IMR-90 (cell line): Measurements from ENCODE around the gene SMCO4. TPM values are rescaled to one million over a fixed set of nuclear protein-coding genes. Genes with fewer than 3 reads are reported as not detected.
A peak's percentile ranks its signal among the peaks of the same experiment; 100 is the strongest.

Source experiments
- ATAC-seq: fragments of 200-7000 bp; cut with Tn5 transposase; 2 replicates; pipeline ENCODE4 v1.9.1; 2020; ENCODE audit warnings: low read depth, mild to moderate bottlenecking, moderate library complexity
- BruUV-seq: library from RNA; stranded (reverse); fragments of 400-500 nt; replicated peaks from 2 replicates; lab custom pipeline; 2021; lab: Mats Ljungman, UMichigan
- CTCF ChIA-PET: fragments of 300-600 bp; formaldehyde crosslinking; extraction: SDS; loops from one replicate; lab custom pipeline; 2021; ENCODE audit warnings: antibody characterized with exemption; lab: Yijun Ruan, JAX
- POLR2A ChIA-PET: fragments of 300-600 bp; sonication (Branson Sonifier 250); formaldehyde crosslinking; loops from one replicate; lab custom pipeline; 2022; ENCODE audit warnings: antibody characterized with exemption; ENCODE audit not compliant: unreplicated experiment; lab: Charles Lee
- DNase-seq: peaks from one replicate; pipeline ENCODE4 v3.0.0; 2013
- H2AFZ ChIP-seq: replicated peaks from 2 replicates; pipeline ENCODE3; 2013; ENCODE audit warnings: low read length, mild to moderate bottlenecking; ENCODE audit not compliant: poor library complexity
- H2AK5ac ChIP-seq: 2 replicates; pipeline ENCODE4 v1.6.1; 2013; ENCODE audit warnings: low read depth, low read length, inconsistent platforms
- H2AK9ac ChIP-seq: replicated peaks from 2 replicates; pipeline ENCODE3; 2013; ENCODE audit warnings: mild to moderate bottlenecking, low read depth, low read length, moderate library complexity; ENCODE audit not compliant: poor library complexity
- H2BK120ac ChIP-seq: 2 replicates; pipeline ENCODE4 v1.6.1; 2013; ENCODE audit warnings: low read depth, low read length, inconsistent platforms
- H2BK15ac ChIP-seq: 3 replicates; pipeline ENCODE4 v1.6.1; 2013; ENCODE audit warnings: low read depth, low read length, inconsistent platforms
- H2BK20ac ChIP-seq: 2 replicates; pipeline ENCODE4 v1.6.1; 2013; ENCODE audit warnings: low read depth, mild to moderate bottlenecking, inconsistent platforms, low read length, moderate library complexity
- H2BK5ac ChIP-seq: 2 replicates; pipeline ENCODE4 v1.6.1; 2013; ENCODE audit warnings: mild to moderate bottlenecking, low read depth, low read length, inconsistent platforms; ENCODE audit not compliant: poor library complexity, severe bottlenecking
- H3K14ac ChIP-seq: replicated peaks from 2 replicates; pipeline ENCODE4 v1.6.1; 2013; ENCODE audit warnings: low read depth, low read length, inconsistent platforms
- H3K18ac ChIP-seq: 2 replicates; pipeline ENCODE4 v1.6.1; 2013; ENCODE audit warnings: low read depth, low read length, control low read depth
- H3K23ac ChIP-seq: 2 replicates; pipeline ENCODE4 v1.6.1; 2013; ENCODE audit warnings: low read depth, low read length, inconsistent platforms
- H3K27ac ChIP-seq: 2 replicates; pipeline ENCODE4 v1.5.1; 2013; ENCODE audit warnings: mild to moderate bottlenecking, control low read depth, low read length; ENCODE audit not compliant: insufficient read depth
- H3K27me3 ChIP-seq: 2 replicates; pipeline ENCODE4 v1.6.1; 2013; ENCODE audit warnings: low read length; ENCODE audit not compliant: control insufficient read depth, insufficient read depth
- H3K36me3 ChIP-seq: 2 replicates; pipeline ENCODE4 v1.6.1; 2013; ENCODE audit warnings: low read length, mixed read lengths; ENCODE audit not compliant: control insufficient read depth, insufficient read depth
- H3K4ac ChIP-seq: 2 replicates; pipeline ENCODE4 v1.6.1; 2013; ENCODE audit warnings: low read depth, low read length, inconsistent platforms
- H3K4me1 ChIP-seq: 2 replicates; pipeline ENCODE4 v1.6.1; 2013; ENCODE audit warnings: low read length, mixed read lengths; ENCODE audit not compliant: control insufficient read depth, insufficient read depth
- H3K4me2 ChIP-seq: 2 replicates; pipeline ENCODE4 v1.6.1; 2013; ENCODE audit warnings: low read depth, mild to moderate bottlenecking, control low read depth, low read length, moderate library complexity
- H3K4me3 ChIP-seq: 2 replicates; pipeline ENCODE4 v1.5.1; 2013; ENCODE audit warnings: low read depth, mild to moderate bottlenecking, control low read depth, low read length, moderate library complexity; ENCODE audit not compliant: insufficient read depth
- H3K56ac ChIP-seq: 2 replicates; pipeline ENCODE4 v1.6.1; 2013; ENCODE audit warnings: low read length, inconsistent platforms; ENCODE audit not compliant: insufficient read depth; ENCODE audit errors: extremely low read depth
- H3K79me1 ChIP-seq, 2 experiments: 2 replicates each; pipeline ENCODE4 v1.6.1; 2013; ENCODE audit warnings: low read length in 2 of 2, inconsistent platforms in 1 of 2, low read depth in 1 of 2
- H3K9ac ChIP-seq: 2 replicates; pipeline ENCODE4 v1.6.1; 2013; ENCODE audit warnings: low read depth, low read length, control low read depth
- H3K9me1 ChIP-seq: 2 replicates; pipeline ENCODE4 v1.6.1; 2013; ENCODE audit warnings: low read length, inconsistent platforms; ENCODE audit not compliant: insufficient read depth
- H3K9me3 ChIP-seq: 2 replicates; pipeline ENCODE4 v1.6.1; 2013; ENCODE audit warnings: low read length; ENCODE audit not compliant: control insufficient read depth, insufficient read depth
- H4K20me1 ChIP-seq: 2 replicates; pipeline ENCODE4 v1.6.1; 2013; ENCODE audit warnings: low read length, inconsistent platforms; ENCODE audit not compliant: insufficient read depth
- H4K5ac ChIP-seq: 2 replicates; pipeline ENCODE4 v1.6.1; 2013; ENCODE audit warnings: mild to moderate bottlenecking, low read depth, low read length, control low read depth
- H4K8ac ChIP-seq, 2 experiments: 2 replicates each; pipeline ENCODE4 v1.6.1; 2013; ENCODE audit warnings: low read depth in 2 of 2, low read length in 2 of 2, control low read depth in 1 of 2, inconsistent platforms in 1 of 2
- H4K91ac ChIP-seq: 2 replicates; pipeline ENCODE4 v1.6.1; 2013; ENCODE audit warnings: low read depth, low read length, inconsistent platforms; ENCODE audit not compliant: insufficient read depth
- CEBPB ChIP-seq: IDR thresholded peaks from 2 replicates; pipeline ENCODE4 v1.6.1; 2012; ENCODE audit warnings: low read depth, low read length, improper control_type of control experiment
- FOS ChIP-seq: fragments of 150-350 bp; IDR thresholded peaks from 2 replicates; pipeline ENCODE4 v1.6.1; 2016; ENCODE audit warnings: low read depth, low read length
- MAFK ChIP-seq: IDR thresholded peaks from 2 replicates; pipeline ENCODE4 v1.6.1; 2012; ENCODE audit warnings: low read depth, low read length, improper control_type of control experiment
- MAZ ChIP-seq: IDR thresholded peaks from 2 replicates; pipeline ENCODE4 v1.6.1; 2012; ENCODE audit warnings: low read depth, mild to moderate bottlenecking, low read length, improper control_type of control experiment, moderate library complexity, borderline replicate concordance
- MXI1 ChIP-seq: IDR thresholded peaks from 2 replicates; pipeline ENCODE4 v1.6.1; 2012; ENCODE audit warnings: low read depth, mild to moderate bottlenecking, low read length, moderate library complexity, borderline replicate concordance
- NFE2L2 ChIP-seq: fragments of 150-350 bp; IDR thresholded peaks from 2 replicates; pipeline ENCODE4 v1.6.1; 2016; ENCODE audit warnings: low read depth, mild to moderate bottlenecking, low read length
- POLR2A ChIP-seq: IDR thresholded peaks from 2 replicates; pipeline ENCODE4 v1.6.1; 2012; ENCODE audit warnings: mild to moderate bottlenecking, low read depth, low read length
- RCOR1 ChIP-seq: IDR thresholded peaks from 2 replicates; pipeline ENCODE4 v1.6.1; 2012; ENCODE audit warnings: mild to moderate bottlenecking, low read length, improper control_type of control experiment; ENCODE audit not compliant: insufficient replicate concordance
- RFX5 ChIP-seq: IDR thresholded peaks from 2 replicates; pipeline ENCODE4 v1.8.0; 2012; ENCODE audit warnings: low read depth, mild to moderate bottlenecking, low read length, moderate library complexity
- SMC3 ChIP-seq: fragments of 150-350 bp; IDR thresholded peaks from 2 replicates; pipeline ENCODE4 v1.6.1; 2016; ENCODE audit warnings: low read depth, mild to moderate bottlenecking, antibody characterized with exemption, low read length, moderate library complexity
- WGBS, 2 experiments: methylation state at CpG; one replicate each; pipeline versions ENCODE4 v1.1.5 to v1.1.7; 2013; ENCODE audit warnings: missing lambda C conversion rate in 2 of 2; ENCODE audit not compliant: insufficient read length in 1 of 2; ENCODE audit errors: extremely low coverage in 2 of 2; 5-methylcytosine and 5-hydroxymethylcytosine counted together
- dilution Hi-C: fragments of 300-500 bp; cut with HindIII; formaldehyde crosslinking; loops from one replicate; pipeline ENCODE4 v1.14.3; 2018; ENCODE audit warnings: low sequenced_read_pairs; ENCODE audit not compliant: unreplicated experiment
- in situ Hi-C: fragments of 300-500 bp; cut with MboI; formaldehyde crosslinking; loops from 3 replicates; pipeline ENCODE4 v1.14.3; 2019; ENCODE audit warnings: low sequenced_read_pairs, inconsistent platforms, mixed read lengths
- intact Hi-C: fragments of 100-400 bp; cut with micrococcal nuclease; formaldehyde crosslinking; loops from 2 replicates; pipeline ENCODE4 v1.10.0; 2022
- polyA plus RNA-seq, 3 experiments: library from polyadenylated mRNA; depleted of rRNA; stranded (reverse); fragments of >200 nt; gene quantifications; 2 replicates each; pipeline ENCODE4 v1.2.3, GENCODE V29; 2012; ENCODE audit warnings: low replicate concordance in 1 of 3
- total RNA-seq: library from RNA; depleted of rRNA; stranded (reverse); fragments of >200 nt; gene quantifications from 2 replicates; pipeline ENCODE4 v1.2.3, GENCODE V29; 2012
- TF ChIP-seq, protein P1 (sequence below): fragments of 150-350 bp; IDR thresholded peaks from 2 replicates; pipeline ENCODE4 v1.6.1; 2017; ENCODE audit warnings: mild to moderate bottlenecking, antibody characterized with exemption, low read length, low read depth
- TF ChIP-seq, protein P2 (sequence below): conservative IDR thresholded peaks from 2 replicates; pipeline ENCODE4 v1.5.1; 2012; ENCODE audit warnings: mild to moderate bottlenecking, low read depth, low read length, improper control_type of control experiment
- TF ChIP-seq, protein P3 (sequence below): fragments of 150-350 bp; IDR thresholded peaks from 2 replicates; pipeline ENCODE4 v1.6.1; 2016; ENCODE audit warnings: low read depth, mild to moderate bottlenecking, low read length, moderate library complexity, borderline replicate concordance

SMCO4 gene
- total and polyA plus RNA-seq, 2 of the 4 experiments (the other 2 are of a cell fraction): 2.2 to 17.7 TPM

DNA sequence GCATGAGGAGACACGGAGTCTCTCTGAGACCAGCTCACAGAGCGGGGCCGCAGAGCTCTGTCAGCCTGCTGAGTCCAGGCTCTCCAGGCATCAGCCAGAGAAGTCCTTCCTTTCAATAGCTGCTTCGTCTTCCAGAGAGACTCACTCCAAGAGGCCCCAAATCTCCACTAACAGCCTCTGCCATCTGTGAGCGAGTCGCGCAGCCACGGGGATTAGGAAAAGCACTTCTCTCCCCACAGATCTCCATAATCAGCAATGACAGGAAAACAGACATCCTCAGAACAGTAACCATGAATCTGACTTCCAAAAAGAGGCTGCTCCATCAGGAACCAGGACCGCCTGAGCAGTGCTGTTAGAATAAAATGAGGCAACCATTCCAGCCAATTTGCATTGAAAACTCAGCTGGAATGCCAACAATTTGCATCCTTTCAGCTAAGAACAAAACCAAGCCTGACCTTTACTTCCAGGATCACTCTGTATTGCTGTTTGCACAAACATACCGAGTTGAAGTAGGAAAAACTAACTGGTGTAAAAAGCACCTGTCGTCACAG is 65.4 kb downstream of the SMCO4 start:
- Histone ChIP-seq H3K4ac (no peak overlapping the region), H3K56ac (no peak overlapping the region), H3K14ac (no peak overlapping the region), H3K4me1 (peaks cover 6% of the 10 kb centered on the region), H2BK20ac (no peak overlapping the region), H4K5ac (no peak overlapping the region), H3K79me1 (no peaks in the 10 kb centered on the region), H3K4me2 (no peak overlapping the region), H4K20me1 (no peaks in the 10 kb centered on the region; the same call in 1 of the 2 replicates), H3K23ac (no peak overlapping the region), H3K4me3 (no peak overlapping the region), H2AFZ (no peak overlapping the region), H3K9me1 (peaks cover 7% of the 10 kb centered on the region; the same call in 1 of the 2 replicates), H2BK120ac (no peak overlapping the region), H4K91ac (no peak overlapping the region), H3K27ac (no peak overlapping the region), H2BK5ac (no peak overlapping the region), H2BK15ac (no peak overlapping the region), H3K9ac (no peak overlapping the region), H3K27me3 (no peaks in the 10 kb centered on the region), H4K8ac (no peak overlapping the region), H3K36me3 (no peaks in the 10 kb centered on the region), H2AK9ac (no peak overlapping the region), H3K9me3 (no peaks in the 10 kb centered on the region; the same call in 1 of the 2 replicates), H3K18ac (no peak overlapping the region), H2AK5ac (no peak overlapping the region)
- TF ChIP-seq, protein P1, sequence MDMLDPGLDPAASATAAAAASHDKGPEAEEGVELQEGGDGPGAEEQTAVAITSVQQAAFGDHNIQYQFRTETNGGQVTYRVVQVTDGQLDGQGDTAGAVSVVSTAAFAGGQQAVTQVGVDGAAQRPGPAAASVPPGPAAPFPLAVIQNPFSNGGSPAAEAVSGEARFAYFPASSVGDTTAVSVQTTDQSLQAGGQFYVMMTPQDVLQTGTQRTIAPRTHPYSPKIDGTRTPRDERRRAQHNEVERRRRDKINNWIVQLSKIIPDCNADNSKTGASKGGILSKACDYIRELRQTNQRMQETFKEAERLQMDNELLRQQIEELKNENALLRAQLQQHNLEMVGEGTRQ: no peak
- TF ChIP-seq CEBPB: no peak
- TF ChIP-seq, protein P2, sequence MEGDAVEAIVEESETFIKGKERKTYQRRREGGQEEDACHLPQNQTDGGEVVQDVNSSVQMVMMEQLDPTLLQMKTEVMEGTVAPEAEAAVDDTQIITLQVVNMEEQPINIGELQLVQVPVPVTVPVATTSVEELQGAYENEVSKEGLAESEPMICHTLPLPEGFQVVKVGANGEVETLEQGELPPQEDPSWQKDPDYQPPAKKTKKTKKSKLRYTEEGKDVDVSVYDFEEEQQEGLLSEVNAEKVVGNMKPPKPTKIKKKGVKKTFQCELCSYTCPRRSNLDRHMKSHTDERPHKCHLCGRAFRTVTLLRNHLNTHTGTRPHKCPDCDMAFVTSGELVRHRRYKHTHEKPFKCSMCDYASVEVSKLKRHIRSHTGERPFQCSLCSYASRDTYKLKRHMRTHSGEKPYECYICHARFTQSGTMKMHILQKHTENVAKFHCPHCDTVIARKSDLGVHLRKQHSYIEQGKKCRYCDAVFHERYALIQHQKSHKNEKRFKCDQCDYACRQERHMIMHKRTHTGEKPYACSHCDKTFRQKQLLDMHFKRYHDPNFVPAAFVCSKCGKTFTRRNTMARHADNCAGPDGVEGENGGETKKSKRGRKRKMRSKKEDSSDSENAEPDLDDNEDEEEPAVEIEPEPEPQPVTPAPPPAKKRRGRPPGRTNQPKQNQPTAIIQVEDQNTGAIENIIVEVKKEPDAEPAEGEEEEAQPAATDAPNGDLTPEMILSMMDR: no peak
- no peak for TF ChIP-seq MXI1
- no peak for TF ChIP-seq FOS
- no peak for TF ChIP-seq POLR2A
- TF ChIP-seq SMC3: no peak
- TF ChIP-seq RCOR1: no peak
- no peak for TF ChIP-seq MAFK
- no peak for TF ChIP-seq RFX5
- no peak for TF ChIP-seq NFE2L2
- TF ChIP-seq MAZ: no peak
- TF ChIP-seq, protein P3, sequence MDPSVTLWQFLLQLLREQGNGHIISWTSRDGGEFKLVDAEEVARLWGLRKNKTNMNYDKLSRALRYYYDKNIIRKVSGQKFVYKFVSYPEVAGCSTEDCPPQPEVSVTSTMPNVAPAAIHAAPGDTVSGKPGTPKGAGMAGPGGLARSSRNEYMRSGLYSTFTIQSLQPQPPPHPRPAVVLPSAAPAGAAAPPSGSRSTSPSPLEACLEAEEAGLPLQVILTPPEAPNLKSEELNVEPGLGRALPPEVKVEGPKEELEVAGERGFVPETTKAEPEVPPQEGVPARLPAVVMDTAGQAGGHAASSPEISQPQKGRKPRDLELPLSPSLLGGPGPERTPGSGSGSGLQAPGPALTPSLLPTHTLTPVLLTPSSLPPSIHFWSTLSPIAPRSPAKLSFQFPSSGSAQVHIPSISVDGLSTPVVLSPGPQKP: no peak
- intact Hi-C loops: no loop called here
- dilution Hi-C loops: no loop called here
- ChIA-PET POLR2A (no interaction called here), CTCF (no interaction called here)
- 84% methylated on average over 4 of the region's 11 CpGs; no CpG with 5 or more reads in 1 of the 2 experiments for WGBS, 2 experiments
- in situ Hi-C loops: no loop called here
- ATAC-seq: peak; percentile 47
- no TSS peak for BruUV-seq
- DNase-seq: peak; percentile 11
